ENCODE data around the gene CCNY. TPM values are rescaled to one million over a fixed set of nuclear protein-coding genes. Genes with fewer than 3 reads are reported as not detected.

CCNY gene
- total RNA-seq, 1 donor from 2014 or later: 41.3 TPM

GRCh38 chr10:35453855-35454532 lies 117.7 kb downstream of the CCNY start:
- no peak overlapping the region for H3K4me3 ChIP-seq (ENCODE audit: low read depth, low read length)
- no peaks in the 10 kb centered on the region for H3K27me3 ChIP-seq (ENCODE audit: control insufficient read depth, insufficient read depth, low read length)
- no peak for TF ChIP-seq CTCF (IDR thresholded peaks at IDR 0.05; ENCODE audit: insufficient read depth, low read length, poor library complexity, severe bottlenecking)

GRCh38 chr10:35456153-35456720 lies 119.9 kb downstream of the CCNY start:
- TF ChIP-seq CTCF (IDR thresholded peaks at IDR 0.05; ENCODE audit: insufficient read depth, low read length, poor library complexity, severe bottlenecking): no peak
- H3K36me3 ChIP-seq (ENCODE audit: control insufficient read depth, insufficient read depth, low read length): no peaks in the 10 kb centered on the region
- DNase-seq (ENCODE audit: low read depth): no peak
- H3K4me3 ChIP-seq (ENCODE audit: low read depth, low read length): no peak overlapping the region
- no peaks in the 10 kb centered on the region for H3K27me3 ChIP-seq (ENCODE audit: control insufficient read depth, insufficient read depth, low read length)

More at GRCh38 chr10:35453855-35454532, 117.7 kb downstream of the CCNY start:
- H3K36me3 ChIP-seq (ENCODE audit: control insufficient read depth, insufficient read depth, low read length): no peaks in the 10 kb centered on the region
- no peak for DNase-seq (ENCODE audit: low read depth)

GRCh38 chr10:35456784-35457183 lies 120.5 kb downstream of the CCNY start:
- no peak for TF ChIP-seq CTCF (IDR thresholded peaks at IDR 0.05; ENCODE audit: insufficient read depth, low read length, poor library complexity, severe bottlenecking)
- no peak for DNase-seq (ENCODE audit: low read depth)
- no peak overlapping the region for H3K4me3 ChIP-seq (ENCODE audit: low read depth, low read length)
- no peaks in the 10 kb centered on the region for H3K27me3 ChIP-seq (ENCODE audit: control insufficient read depth, insufficient read depth, low read length)
- H3K36me3 ChIP-seq (ENCODE audit: control insufficient read depth, insufficient read depth, low read length): no peaks in the 10 kb centered on the region

GRCh38 chr10:35458500-35459448 lies 122.5 kb downstream of the CCNY start:
- Histone ChIP-seq H3K27me3 (ENCODE audit: control insufficient read depth, insufficient read depth, low read length) (no peaks in the 10 kb centered on the region), H3K4me3 (ENCODE audit: low read depth, low read length) (no peak overlapping the region), H3K36me3 (ENCODE audit: control insufficient read depth, insufficient read depth, low read length) (no peaks in the 10 kb centered on the region)
- TF ChIP-seq CTCF (IDR thresholded peaks at IDR 0.05; ENCODE audit: insufficient read depth, low read length, poor library complexity, severe bottlenecking): no peak
- DNase-seq (ENCODE audit: low read depth): no peak

GRCh38 chr10:35459449-35459847 lies 123.1 kb downstream of the CCNY start:
- no peak for TF ChIP-seq CTCF (IDR thresholded peaks at IDR 0.05; ENCODE audit: insufficient read depth, low read length, poor library complexity, severe bottlenecking)
- DNase-seq (ENCODE audit: low read depth): no peak
- H3K27me3 ChIP-seq (ENCODE audit: control insufficient read depth, insufficient read depth, low read length): no peaks in the 10 kb centered on the region

More at GRCh38 chr10:35459449-35459847, 123.1 kb downstream of the CCNY start:
- Histone ChIP-seq H3K36me3 (ENCODE audit: control insufficient read depth, insufficient read depth, low read length) (no peaks in the 10 kb centered on the region), H3K4me3 (ENCODE audit: low read depth, low read length) (no peak overlapping the region)

All from kidney epithelial cell (primary cell).